IPS-18c (cell line): ENCODE data around the gene TNNT3.

Source experiments
- H3K4me3 ChIP-seq: 2 replicates; pipeline ENCODE4 v1.7.0; 2013; ENCODE audit warnings: low read depth, mild to moderate bottlenecking, low read length, moderate library complexity; ENCODE audit not compliant: insufficient read depth
- H3K9me3 ChIP-seq: one replicate; pipeline ENCODE4 v1.6.1; 2013; ENCODE audit warnings: mild to moderate bottlenecking, low read length, moderate library complexity; ENCODE audit not compliant: control insufficient read depth, insufficient read depth

Gene TNNT3

GRCh38 chr11:1891831-1892115 lies 27.7 kb upstream of the TNNT3 start, which contains the start of gene PRR33:
TSS of gene PRR33 (minus strand) at chr11:1891895. CDS start at chr11:1890584, 1,311 bp downstream.
- Histone ChIP-seq H3K4me3 (no peak within 1 kb of the TSS), H3K9me3 (no peaks in the 10 kb centered on the region)

- no peak overlapping the region for H3K4me3 ChIP-seq
- no peaks in the 10 kb centered on the region for H3K9me3 ChIP-seq
Measured at GRCh38 chr11:1892116-1892515, 27.4 kb upstream of the TNNT3 start.

GRCh38 chr11:1892558-1892957 lies 26.9 kb upstream of the TNNT3 start:
- H3K4me3 ChIP-seq: no peak overlapping the region
- H3K9me3 ChIP-seq: no peaks in the 10 kb centered on the region

- Histone ChIP-seq H3K9me3 (no peaks in the 10 kb centered on the region), H3K4me3 (no peak overlapping the region)
Measured at GRCh38 chr11:1893581-1894359, 25.7 kb upstream of the TNNT3 start.

- H3K4me3 ChIP-seq: no peak overlapping the region
- no peaks in the 10 kb centered on the region for H3K9me3 ChIP-seq
Measured at GRCh38 chr11:1894759-1895158, 24.7 kb upstream of the TNNT3 start.

- no peaks in the 10 kb centered on the region for H3K9me3 ChIP-seq
- no peak overlapping the region for H3K4me3 ChIP-seq
Measured at GRCh38 chr11:1896468-1896867, 23.0 kb upstream of the TNNT3 start.

GRCh38 chr11:1896923-1897322 lies 22.6 kb upstream of the TNNT3 start:
- no peaks in the 10 kb centered on the region for H3K9me3 ChIP-seq
- H3K4me3 ChIP-seq: no peak overlapping the region

GRCh38 chr11:1899090-1899489 lies 20.4 kb upstream of the TNNT3 start:
- Histone ChIP-seq H3K4me3 (no peak overlapping the region), H3K9me3 (no peaks in the 10 kb centered on the region)

GRCh38 chr11:1899686-1900085 lies 19.8 kb upstream of the TNNT3 start:
- no peaks in the 10 kb centered on the region for H3K9me3 ChIP-seq
- no peak overlapping the region for H3K4me3 ChIP-seq

- H3K4me3 ChIP-seq: no peak overlapping the region
- H3K9me3 ChIP-seq: no peaks in the 10 kb centered on the region
Measured at GRCh38 chr11:1906181-1906580, 13.3 kb upstream of the TNNT3 start.

GRCh38 chr11:1906611-1907423 lies 12.7 kb upstream of the TNNT3 start:
- Histone ChIP-seq H3K4me3 (no peak overlapping the region), H3K9me3 (no peaks in the 10 kb centered on the region)

GRCh38 chr11:1908618-1909017 lies 10.9 kb upstream of the TNNT3 start:
- H3K4me3 ChIP-seq: no peak overlapping the region

GRCh38 chr11:1909524-1909923 lies 10.0 kb upstream of the TNNT3 start:
- no peak overlapping the region for H3K4me3 ChIP-seq
- no peaks in the 10 kb centered on the region for H3K9me3 ChIP-seq

More at GRCh38 chr11:1908618-1909017, 10.9 kb upstream of the TNNT3 start:
- no peaks in the 10 kb centered on the region for H3K9me3 ChIP-seq

- no peak overlapping the region for H3K4me3 ChIP-seq
- H3K9me3 ChIP-seq: no peaks in the 10 kb centered on the region
Measured at GRCh38 chr11:1912289-1912878, 7.1 kb upstream of the TNNT3 start.

GRCh38 chr11:1913271-1914060 lies 6.0 kb upstream of the TNNT3 start:
- Histone ChIP-seq H3K4me3 (no peak overlapping the region), H3K9me3 (no peaks in the 10 kb centered on the region)

GRCh38 chr11:1915795-1916131 lies 3.7 kb upstream of the TNNT3 start:
- Histone ChIP-seq H3K9me3 (no peaks in the 10 kb centered on the region), H3K4me3 (no peak overlapping the region)

GRCh38 chr11:1916132-1916985 lies 3.1 kb upstream of the TNNT3 start:
- Histone ChIP-seq H3K4me3 (no peak overlapping the region), H3K9me3 (no peaks in the 10 kb centered on the region)
